HG03354 (cell line): ENCODE results near the gene MAPK8.

Source experiments
- ATAC-seq: cut with Tn5 transposase; IDR thresholded peaks from one replicate; pipeline ENCODE4 v1.9.1; 2021; ENCODE audit warnings: mild to moderate bottlenecking; ENCODE audit not compliant: unreplicated experiment, poor library complexity, severe bottlenecking

The MAPK8 gene

DNA sequence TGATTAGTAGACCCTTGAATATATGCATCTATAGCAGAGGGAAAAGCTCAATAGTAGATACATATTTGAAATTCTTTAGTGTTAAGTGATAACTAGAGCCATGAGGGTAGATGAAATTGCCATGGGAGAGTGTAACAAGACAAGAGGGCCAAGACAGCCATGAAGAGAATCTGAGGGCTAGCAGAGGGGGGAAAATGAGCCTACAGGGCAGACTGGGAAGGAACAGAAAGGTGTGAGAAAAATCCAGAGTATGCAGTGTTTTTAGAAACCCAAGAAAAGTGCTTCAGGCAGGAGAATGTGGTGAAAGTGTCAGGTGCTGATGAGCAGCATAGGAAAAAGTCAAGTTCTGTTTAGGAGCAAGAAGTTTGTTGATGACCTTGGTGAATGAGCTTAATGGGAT is 63.0 kb downstream of the MAPK8 start:
- ATAC-seq, result no peak

GRCh38 chr10:48377751-48378530 is 71.5 kb downstream of the MAPK8 start:
- ATAC-seq, result no peak

DNA sequence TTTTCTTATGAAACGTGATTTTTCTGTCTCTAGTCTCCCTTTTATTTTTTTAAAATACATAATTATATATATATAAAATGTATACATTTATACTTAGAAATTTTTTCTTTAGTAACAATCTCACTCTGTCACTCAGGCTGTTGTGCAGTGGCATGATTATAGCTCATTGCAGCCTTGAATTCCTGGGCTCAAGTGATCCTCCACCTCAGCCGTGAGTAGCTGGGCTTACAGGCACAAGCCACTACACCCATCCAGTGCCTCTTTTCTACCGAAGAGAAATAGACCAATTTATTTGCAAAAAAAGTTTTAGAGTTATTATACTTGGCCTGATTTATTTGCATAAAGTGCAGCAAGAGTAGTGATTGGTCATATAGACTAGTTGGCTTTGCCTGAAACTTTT is 72.2 kb downstream of the MAPK8 start:
- no peak for ATAC-seq

GRCh38 chr10:48381971-48382370 is 75.5 kb downstream of the MAPK8 start:
- ATAC-seq, result no peak

DNA sequence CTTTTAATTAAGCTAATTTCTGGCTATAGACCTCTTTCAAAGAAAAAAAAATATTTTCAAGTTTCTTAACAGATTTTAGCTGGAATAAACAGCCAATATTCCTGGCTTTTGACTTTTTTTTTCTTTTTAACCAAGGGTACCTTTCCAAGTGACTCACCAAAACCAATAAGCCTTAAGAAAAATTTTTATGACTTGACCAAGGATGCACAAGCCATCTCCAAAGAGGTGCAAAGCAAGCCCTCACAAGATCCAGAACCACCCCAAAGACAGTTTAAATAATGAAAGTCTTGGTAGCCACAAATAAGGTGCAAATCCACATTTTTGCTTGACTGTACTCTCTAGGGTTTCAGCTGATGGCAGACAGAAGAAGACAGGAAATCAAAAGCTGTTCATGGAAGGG is 76.5 kb downstream of the MAPK8 start:
- no peak for ATAC-seq

DNA sequence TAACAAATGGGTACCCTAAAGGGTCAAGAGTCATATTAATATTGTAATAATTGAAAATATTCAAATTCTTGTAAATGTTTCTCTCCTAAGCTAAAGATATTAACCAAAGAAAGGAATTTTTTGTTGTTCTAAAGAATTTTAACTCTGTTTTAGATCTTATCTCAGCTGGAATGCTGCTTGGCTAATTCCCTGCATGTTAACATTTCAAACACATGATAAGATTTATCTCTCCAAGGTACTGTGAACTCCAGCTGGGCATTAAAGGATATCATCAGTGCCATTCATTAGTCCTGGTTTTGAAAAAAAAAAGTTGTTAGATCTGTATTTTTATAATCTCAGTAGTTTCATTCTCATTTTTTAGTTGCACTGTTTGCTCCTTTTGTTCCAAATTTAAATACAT is 76.9 kb downstream of the MAPK8 start:
- no peak for ATAC-seq

- ATAC-seq, result no peak
These were observed 78.2 kb downstream of the MAPK8 start for GRCh38 chr10:48384699-48384982.

- ATAC-seq, result no peak
These were observed 82.8 kb downstream of the MAPK8 start for GRCh38 chr10:48389272-48389671.

- ATAC-seq, result no peak
These were observed 83.5 kb downstream of the MAPK8 start for GRCh38 chr10:48389846-48390557.

DNA sequence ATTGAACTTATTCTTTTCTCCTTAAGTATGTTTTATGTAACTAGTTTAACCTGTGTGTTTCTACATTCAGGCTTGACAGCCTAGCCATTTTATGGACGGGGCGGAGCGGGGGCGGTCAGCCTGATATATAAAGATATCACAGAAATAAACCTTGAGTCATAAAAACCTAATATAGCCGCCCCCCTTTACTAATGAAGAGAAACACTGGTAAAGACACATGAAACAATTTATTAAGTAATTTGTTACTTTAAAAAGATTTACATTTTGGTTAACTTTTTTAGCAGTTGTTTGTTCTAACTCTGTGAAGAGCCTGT is 84.0 kb downstream of the MAPK8 start:
- no peak for ATAC-seq

DNA sequence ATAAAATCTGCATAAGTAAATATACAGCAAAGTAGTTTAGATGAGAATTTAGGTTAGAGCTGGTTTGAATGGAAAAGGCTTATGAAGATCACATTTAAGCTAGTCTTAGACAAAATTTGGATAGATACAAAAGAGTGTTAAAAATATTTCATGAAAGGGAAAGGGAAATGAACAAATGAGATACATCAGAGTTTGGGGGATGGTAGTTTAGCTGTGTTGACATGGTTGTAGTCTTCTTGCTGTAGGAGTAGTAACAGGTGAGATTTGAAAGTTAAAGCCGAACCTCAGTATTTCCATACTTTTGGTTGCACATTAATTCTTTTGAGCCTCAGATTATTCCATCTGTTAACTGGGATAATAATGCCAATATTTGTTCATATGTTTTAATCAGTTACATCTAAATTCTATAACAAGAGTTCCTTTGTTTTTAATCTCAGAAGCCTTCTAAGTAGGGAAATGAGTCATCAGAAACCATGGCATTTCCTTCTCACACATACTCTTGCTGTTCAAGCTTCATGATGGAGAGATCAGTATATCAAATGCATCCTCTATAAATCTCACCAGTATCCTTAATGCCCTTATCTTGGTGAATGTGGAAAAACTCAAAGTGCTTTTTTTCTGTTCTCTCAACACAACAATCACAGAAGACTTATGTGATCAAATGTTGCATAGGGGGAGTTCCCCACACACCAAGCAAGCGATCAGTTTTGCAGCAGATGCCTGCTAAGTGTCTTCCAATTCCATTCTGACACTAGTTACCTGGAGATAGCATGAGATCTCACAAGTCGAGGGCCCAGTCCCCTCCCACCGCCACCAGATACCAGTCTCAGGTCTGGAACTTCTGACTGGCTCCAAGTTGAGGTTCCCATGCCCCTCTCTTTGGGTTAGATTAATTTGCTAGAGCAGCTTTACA is 84.7 kb downstream of the MAPK8 start:
- ATAC-seq, result peak; percentile 79

DNA sequence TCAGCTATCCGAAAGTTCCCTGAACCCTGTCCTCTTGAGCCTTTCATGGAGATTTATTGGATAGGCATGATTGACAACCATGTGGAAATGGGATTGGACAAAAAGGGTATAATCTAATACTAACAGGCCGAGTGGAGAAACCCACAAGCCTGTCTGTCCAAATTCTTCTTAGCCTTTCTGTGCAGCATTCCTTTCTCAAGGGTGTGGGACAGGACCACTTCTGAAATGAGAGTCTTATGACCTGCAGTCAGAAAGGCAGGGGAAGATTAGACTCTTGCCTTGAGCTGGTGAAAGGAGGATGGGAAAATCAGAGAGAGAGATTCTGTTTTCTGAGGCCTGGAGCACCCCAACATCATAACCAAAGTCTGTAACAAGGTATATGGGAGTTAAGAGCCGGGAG is 85.5 kb downstream of the MAPK8 start:
- ATAC-seq, result no peak

DNA sequence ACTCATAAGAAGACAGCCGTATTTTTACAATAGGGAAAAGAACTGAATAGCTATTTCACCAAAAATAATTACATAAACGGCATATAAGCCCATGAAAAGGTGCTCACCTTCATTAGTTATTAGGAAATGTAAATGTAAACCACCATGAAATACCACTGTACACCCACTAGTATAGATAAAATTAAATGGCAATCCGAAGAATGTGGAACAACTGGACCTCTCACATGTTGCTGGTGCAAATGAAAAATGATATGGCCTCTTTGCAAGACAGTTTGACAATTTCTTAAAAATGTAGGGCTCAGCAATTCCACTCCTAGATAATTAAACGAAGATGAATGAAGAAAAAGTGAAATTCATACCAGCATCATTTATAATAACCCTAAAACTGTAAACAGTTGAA is 91.8 kb downstream of the MAPK8 start:
- ATAC-seq, result no peak

GRCh38 chr10:48399056-48399541 is 92.6 kb downstream of the MAPK8 start:
- no peak for ATAC-seq

DNA sequence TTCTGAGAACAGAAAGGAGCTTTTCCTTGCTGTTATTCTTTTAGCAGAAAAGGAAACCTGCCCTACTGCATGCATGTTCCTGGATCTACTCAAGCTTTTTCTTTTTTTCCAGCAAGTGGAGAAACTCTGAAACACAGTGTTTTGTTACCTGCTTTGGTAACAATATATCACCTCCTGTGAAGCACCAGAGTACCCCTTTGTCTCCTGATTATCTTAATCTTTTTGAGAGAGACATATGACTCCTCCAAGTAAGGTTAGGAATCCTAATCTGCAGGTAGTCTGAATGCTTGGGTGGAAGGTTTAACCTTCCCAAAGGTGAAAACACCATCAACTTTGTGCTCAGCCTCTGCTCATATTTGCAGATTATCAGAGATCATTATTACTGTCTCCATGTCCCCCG is 93.1 kb downstream of the MAPK8 start:
- no peak for ATAC-seq

DNA sequence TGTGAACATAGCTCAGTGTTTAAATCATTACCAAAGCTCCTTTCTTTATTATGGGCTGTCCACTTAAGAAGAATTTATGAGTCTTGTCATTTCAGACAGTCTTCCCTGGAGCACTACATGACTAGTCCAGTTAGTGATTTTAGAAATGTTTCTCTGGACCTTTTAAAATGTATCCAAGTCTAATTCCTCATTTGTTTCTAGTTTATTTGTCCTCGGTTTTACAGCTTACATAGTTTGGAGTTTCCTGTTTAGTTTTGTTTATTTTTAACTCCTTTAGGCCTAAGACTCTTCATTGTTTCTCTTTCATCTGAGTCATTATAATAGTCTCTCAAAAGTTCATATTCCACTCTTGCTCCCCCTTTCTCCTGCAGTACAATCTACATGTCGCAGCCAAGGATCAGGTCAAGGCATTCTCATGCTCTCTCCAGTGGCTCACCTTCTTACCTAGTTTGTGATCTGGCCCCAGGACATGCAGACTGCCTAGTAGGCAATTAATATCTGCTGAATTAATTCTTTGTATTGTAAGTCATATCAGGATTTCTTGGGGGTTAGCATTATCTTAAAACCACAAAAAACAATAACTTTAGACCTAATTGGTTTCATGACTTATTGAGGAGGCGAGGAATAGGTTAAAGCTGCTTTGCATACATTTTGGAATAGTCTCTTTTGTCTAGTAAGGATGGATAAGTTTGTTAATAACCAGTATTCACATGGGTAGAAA is 93.8 kb downstream of the MAPK8 start:
- ATAC-seq, result no peak

GRCh38 chr10:48400850-48401220 is 94.4 kb downstream of the MAPK8 start:
- ATAC-seq, result no peak

GRCh38 chr10:48404646-48405045 is 98.2 kb downstream of the MAPK8 start:
- ATAC-seq, result no peak

GRCh38 chr10:48406204-48406603 is 99.7 kb downstream of the MAPK8 start:
- ATAC-seq, result no peak

DNA sequence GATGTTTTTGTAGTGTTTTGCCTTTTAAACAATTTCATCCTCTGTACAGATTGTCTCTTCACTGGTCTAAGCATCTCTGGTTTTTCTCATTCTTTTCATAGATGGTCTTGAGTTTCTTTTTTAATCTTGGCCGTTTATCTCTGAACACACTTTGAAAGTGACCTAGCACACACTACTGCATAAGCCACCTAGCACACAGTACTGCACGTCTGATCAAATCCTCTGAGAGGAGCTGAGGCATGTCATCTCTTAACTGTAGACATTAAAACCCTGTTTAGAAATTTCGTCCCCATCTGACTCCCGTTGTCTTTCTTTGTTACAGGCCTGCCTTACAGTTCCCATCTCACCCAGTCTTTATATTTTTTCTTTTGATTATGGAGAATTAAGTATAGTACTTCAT is 100.2 kb downstream of the MAPK8 start:
- no peak for ATAC-seq
